ENCODE measurements around the gene ENTPD7. TPM values are rescaled to one million over a fixed set of nuclear protein-coding genes. Genes with fewer than 3 reads are reported as not detected.

ENTPD7 gene
- total and polyA plus RNA-seq, 2 experiments from 2014 or later: 18.6 to 53.3 TPM

- no peak for TF ChIP-seq EZH2phosphoT487 (IDR thresholded peaks at IDR 0.05; ENCODE audit: low read depth, severe bottlenecking, unreplicated experiment)
- TF ChIP-seq CTCF (IDR thresholded peaks at IDR 0.05; ENCODE audit: poor library complexity): no peak
- TF ChIP-seq EZH2 (IDR thresholded peaks at IDR 0.05; ENCODE audit: borderline replicate concordance): no peak
- H3K9me2 ChIP-seq (replicated peaks; ENCODE audit: insufficient read depth): no peaks in the 10 kb centered on the region
- H3K27me3 ChIP-seq: no peaks in the 10 kb centered on the region
- H3K79me2 ChIP-seq: peaks cover 8% of the 10 kb centered on the region
- H2AFZ ChIP-seq: no peak overlapping the region
- H3K27ac ChIP-seq: no peak overlapping the region
- no peaks in the 10 kb centered on the region for H3K4me1 ChIP-seq (ENCODE audit: insufficient read depth)
- no peaks in the 10 kb centered on the region for H4K20me1 ChIP-seq (ENCODE audit: insufficient read depth, poor library complexity, severe bottlenecking)
- H3K9me3 ChIP-seq (ENCODE audit: low read depth): peaks cover 7% of the 10 kb centered on the region
- WGBS (ENCODE audit: low lambda C conversion rate, missing lambda C conversion rate): 98% methylated on average over 2 of the region's 2 CpGs
- H3K36me3 ChIP-seq (replicated peaks; ENCODE audit: insufficient read depth, low read depth): peaks cover 6% of the 10 kb centered on the region
- H3K4me2 ChIP-seq: no peak overlapping the region
- no peak for DNase-seq (ENCODE audit: low spot score)
- no peak overlapping the region for H3K4me3 ChIP-seq
Observed at GRCh38 chr10:99740260-99740659, 81.0 kb downstream of the ENTPD7 start.

- H3K27me3 ChIP-seq: no peaks in the 10 kb centered on the region
- H4K20me1 ChIP-seq (ENCODE audit: insufficient read depth, poor library complexity, severe bottlenecking): no peaks in the 10 kb centered on the region
- H3K9me3 ChIP-seq (ENCODE audit: low read depth): peaks cover 7% of the 10 kb centered on the region
- H3K4me1 ChIP-seq (ENCODE audit: insufficient read depth): no peaks in the 10 kb centered on the region
- peaks cover 7% of the 10 kb centered on the region for H3K79me2 ChIP-seq
- H3K9me2 ChIP-seq (replicated peaks; ENCODE audit: insufficient read depth): no peaks in the 10 kb centered on the region
- no peak for DNase-seq (ENCODE audit: low spot score)
- peaks cover 6% of the 10 kb centered on the region for H3K36me3 ChIP-seq (replicated peaks; ENCODE audit: insufficient read depth, low read depth)
- WGBS (ENCODE audit: low lambda C conversion rate, missing lambda C conversion rate): 97% methylated on average over 3 of the region's 3 CpGs
- H3K4me2 ChIP-seq: no peak overlapping the region
- H2AFZ ChIP-seq: no peak overlapping the region
- TF ChIP-seq EZH2phosphoT487 (IDR thresholded peaks at IDR 0.05; ENCODE audit: low read depth, severe bottlenecking, unreplicated experiment): no peak
- no peak for TF ChIP-seq CTCF (IDR thresholded peaks at IDR 0.05; ENCODE audit: poor library complexity)
- no peak for TF ChIP-seq EZH2 (IDR thresholded peaks at IDR 0.05; ENCODE audit: borderline replicate concordance)
- no peak overlapping the region for H3K27ac ChIP-seq
- no peak overlapping the region for H3K4me3 ChIP-seq
Observed at GRCh38 chr10:99740933-99741559, 81.7 kb downstream of the ENTPD7 start.

- H3K36me3 ChIP-seq (replicated peaks; ENCODE audit: insufficient read depth, low read depth): peaks cover 6% of the 10 kb centered on the region
- no peak overlapping the region for H2AFZ ChIP-seq
- H3K27me3 ChIP-seq: no peaks in the 10 kb centered on the region
- no peaks in the 10 kb centered on the region for H3K4me1 ChIP-seq (ENCODE audit: insufficient read depth)
- TF ChIP-seq CTCF (IDR thresholded peaks at IDR 0.05; ENCODE audit: poor library complexity): no peak
- TF ChIP-seq EZH2 (IDR thresholded peaks at IDR 0.05; ENCODE audit: borderline replicate concordance): no peak
- TF ChIP-seq EZH2phosphoT487 (IDR thresholded peaks at IDR 0.05; ENCODE audit: low read depth, severe bottlenecking, unreplicated experiment): no peak
- no peaks in the 10 kb centered on the region for H3K9me2 ChIP-seq (replicated peaks; ENCODE audit: insufficient read depth)
- H3K27ac ChIP-seq: no peak overlapping the region
- H3K4me2 ChIP-seq: no peak overlapping the region
- DNase-seq (ENCODE audit: low spot score): no peak
- peaks cover 7% of the 10 kb centered on the region for H3K9me3 ChIP-seq (ENCODE audit: low read depth)
- H3K79me2 ChIP-seq: peaks cover 7% of the 10 kb centered on the region
- H4K20me1 ChIP-seq (ENCODE audit: insufficient read depth, poor library complexity, severe bottlenecking): no peaks in the 10 kb centered on the region
- H3K4me3 ChIP-seq: no peak overlapping the region
Observed at GRCh38 chr10:99742254-99742653, 82.9 kb downstream of the ENTPD7 start.

Measured in hepatocyte (in vitro differentiated cells).